Measurements from ENCODE around the gene RNPEPL1.
"Not testable (repeated sequence)": the region's sequence is repeated elsewhere in the genome, so short reads cannot be mapped to it uniquely, and the experiment has no call there.

The RNPEPL1 gene

DNA sequence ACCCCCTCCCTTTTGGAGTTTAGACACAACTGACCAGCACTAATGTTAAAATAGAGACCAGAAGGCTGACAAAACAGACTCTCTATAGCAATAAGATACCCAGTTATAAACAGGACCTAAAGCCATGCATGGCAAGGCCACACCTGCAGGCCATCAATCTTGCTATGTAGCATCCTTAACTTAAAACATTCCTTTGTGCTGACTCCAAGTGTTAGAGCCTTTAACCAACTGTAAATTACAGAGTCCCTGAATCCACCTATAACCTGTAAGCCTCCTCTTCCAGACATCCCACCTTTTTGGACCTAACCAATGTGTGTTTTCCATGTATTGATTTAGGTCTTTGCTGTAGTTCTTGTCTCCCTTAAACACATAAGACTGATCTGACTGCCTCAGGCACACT lies 28.4 kb upstream of the RNPEPL1 start:
- no peak for DNase-seq

DNA sequence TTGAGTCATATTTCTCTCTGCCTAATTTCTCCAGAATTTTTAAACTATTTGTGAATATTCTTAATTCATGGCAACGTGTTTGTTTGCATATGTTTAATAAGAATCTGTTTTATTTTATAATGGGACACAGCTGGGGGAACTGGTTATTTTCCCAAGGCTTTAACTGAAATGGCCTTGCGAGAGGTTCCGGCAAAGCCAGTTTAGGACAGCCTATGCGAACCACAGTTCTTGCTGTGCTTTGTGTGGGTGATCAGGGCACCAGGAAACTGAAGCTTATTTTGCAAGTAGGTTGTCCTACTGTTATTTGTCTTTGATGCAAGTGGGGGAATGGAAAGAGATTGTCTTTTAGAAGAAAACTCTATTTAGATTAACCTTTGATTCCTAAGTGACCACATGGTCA lies 17.0 kb upstream of the RNPEPL1 start:
- no peak for DNase-seq

DNA sequence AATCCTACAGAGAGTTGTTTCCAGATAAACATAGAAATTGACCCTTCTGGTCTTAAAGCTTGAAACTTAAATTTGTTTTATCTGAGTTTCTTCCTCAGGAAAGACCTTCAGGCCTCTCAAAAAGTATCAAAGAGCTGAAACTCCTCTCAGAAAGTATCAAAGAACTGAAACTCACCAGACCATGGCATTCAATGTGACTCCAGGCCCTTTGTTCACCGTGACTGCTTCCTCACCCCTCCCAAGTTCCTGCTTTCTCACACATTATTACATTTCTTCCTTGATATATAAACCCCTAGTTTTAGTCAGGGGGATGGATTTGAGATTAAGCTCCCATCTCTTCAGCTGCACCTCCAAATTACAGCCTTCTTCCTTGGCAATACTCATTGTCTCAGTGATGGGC lies 16.5 kb upstream of the RNPEPL1 start:
- DNase-seq = no peak

DNA sequence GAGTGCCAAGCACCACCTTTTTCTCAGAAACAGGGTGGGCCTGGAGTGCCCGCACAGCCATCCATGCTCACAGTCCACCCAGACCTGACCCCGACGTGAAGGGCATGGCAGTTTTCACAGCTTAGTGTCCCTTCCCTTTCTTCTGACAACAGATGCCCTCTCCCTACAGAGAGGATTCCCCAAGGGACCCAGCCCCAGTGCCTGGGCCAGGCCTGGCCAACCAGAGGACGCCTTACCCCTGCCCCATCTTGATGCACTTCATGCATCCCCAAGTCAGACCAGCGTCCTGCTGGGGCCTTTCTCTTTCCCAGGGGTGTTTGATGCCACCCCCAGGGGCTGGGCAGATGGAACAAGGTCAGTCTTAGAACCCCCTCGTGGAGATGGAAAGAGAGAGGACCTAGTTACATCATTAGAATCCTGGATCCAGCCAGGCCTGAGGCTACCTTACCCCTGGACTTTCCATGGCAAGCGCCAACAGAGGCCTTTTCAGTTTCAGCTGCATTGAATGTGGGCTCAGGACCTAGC lies 14.3 kb upstream of the RNPEPL1 start:
- no peak for DNase-seq

DNA sequence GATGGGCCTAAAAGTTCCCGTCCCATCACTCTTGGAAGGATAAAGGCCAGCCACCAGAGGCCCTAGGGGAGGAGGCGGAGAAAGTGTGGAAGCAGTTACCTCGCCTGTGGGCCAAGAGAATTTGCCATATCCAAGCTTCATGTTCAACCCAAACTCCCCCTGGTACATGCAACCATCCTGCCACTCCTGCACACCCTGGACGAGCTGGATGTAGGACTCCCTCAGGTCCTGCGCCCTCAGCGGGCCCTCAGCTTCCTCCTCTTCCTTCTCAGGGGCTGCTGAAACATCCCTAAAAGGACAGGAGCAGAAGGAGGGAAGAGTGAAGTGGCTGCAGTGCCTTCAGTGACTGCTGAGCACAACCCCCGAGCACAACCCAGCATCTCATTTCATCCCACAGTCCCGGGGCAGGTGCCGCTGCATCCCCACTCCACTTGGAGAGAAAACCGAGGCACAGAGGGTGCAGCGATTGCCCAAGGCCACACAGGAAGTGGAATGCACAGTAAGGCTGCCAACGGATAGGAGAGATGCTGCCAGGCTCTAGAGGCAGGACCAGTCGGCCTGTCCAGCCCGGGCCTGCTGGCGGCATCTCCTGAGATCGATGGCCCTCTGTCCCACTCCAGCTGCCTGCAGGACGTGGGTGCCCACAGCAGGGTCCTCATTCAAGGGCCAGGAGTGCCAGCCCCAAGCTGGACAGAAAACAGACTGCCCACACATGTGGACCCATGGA lies 13.4 kb upstream of the RNPEPL1 start:
- DNase-seq = no peak

DNA sequence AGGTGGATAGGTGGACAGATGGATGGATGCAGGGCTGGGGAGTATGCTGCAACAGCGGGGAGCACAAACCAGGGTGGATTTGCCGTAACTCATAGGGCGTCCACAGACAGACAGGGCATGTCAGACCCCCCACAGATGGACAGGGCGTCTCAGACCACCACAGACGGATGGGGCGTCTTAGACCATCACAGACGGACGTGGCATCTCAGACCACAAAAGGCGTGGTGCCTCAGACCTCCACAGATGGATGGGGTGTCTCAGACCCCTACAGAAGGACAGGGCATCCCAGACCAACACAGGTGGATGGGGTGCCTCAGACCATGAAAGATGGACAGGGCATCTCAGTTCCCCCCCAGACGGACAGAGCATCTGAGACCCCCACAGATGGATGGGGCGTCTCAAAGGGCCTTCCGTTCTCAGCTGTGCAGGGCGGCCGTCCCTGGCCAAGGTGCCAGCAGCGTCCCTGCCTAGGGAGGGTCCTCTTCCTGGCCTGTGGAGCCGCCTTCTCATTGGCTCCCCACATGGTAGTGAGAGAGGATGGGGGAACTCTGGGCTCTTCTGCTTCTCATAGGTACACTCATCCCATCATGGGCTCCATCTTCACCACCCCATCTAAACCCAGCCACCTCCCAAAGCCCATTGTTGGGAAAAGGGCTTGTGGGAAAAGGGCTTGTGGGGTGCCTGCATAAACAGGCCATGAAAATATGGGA lies 12.6 kb upstream of the RNPEPL1 start:
- DNase-seq = no peak

DNA sequence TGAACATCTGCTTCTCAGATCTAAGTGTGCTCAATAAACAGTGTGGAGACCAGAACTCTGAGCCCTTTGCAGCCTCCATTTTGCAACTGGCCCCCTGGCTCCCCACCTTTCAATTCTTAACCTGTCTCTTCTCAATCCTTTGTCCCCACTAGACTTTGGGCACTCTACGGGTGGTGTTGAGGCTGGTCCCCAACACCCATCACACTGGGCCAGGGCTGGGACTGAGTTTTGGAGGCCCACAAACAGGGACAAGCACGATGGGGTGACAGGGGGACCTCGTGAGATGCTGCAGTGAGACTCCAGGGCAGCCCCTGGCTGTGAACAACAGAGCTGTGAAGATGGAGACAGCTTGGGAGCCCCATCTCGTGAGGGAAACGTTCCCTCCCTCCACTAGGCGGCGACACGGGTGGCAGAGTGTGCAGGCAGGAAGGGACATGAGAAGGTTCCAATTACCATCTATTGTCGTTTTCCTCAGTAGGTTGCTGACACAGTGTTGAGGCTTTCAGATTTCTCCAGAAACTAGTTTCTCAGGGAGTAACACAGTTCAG lies 11.7 kb upstream of the RNPEPL1 start:
- DNase-seq = no peak

DNA sequence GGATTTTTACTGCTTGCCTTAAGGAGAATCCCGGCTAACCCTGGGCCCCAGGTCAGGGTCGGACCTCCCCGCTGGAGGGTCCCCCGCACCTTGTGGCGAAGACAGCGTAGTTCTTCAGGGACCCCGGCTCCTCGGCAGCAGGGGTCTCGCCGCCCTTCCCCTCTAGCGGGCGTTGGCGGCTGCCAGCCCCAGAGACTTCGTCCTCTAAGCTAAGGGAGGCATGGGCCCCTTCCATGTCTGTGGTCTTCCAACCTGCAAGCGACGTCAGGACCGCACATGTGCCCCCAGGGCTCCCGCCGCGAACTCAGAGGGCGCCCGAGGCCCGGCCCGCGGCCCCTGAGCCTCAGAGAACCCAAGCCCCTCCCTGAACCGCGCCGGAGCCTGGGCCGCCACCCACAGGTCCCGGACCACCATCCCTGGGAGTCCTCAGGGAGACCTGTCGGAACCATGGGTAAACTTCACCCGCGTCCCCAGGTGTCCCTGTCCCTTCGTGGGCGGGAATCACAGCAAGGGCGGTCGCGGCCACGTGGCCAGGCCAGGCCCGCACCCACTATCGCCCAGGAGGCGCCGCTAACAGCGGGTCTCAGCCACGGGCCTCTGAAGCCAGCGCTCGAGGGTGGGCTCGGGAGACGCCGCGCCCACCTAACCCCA lies 11.1 kb upstream of the RNPEPL1 start:
- no peak for DNase-seq

DNA sequence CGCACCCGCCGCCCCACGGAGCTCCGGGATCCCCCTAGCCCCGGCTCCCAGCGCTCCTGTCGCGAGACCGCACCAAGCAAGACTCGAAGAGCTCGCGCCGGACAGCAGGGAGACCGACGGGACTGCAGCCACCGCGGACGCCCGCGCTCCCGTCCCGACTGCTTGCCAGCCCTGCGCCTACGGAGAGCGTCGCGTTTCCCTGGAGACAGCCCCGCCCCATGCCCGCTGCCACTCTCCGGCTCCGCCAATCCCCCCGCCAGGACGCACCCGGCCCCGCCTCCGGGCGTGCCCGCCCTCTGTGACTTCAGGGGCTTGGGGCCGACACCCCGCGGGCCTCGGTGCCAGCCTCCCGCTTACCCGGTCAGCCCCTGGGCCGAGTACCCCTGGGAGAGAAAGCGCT lies 10.5 kb upstream of the RNPEPL1 start, which contains the start of gene ANKMY1:
Gene ANKMY1, minus strand, starts transcription at position 181 of the 400 bp plus-strand sequence. CDS start 653 bp downstream, outside the sequence.
- DNase-seq = peak; percentile 83

DNA sequence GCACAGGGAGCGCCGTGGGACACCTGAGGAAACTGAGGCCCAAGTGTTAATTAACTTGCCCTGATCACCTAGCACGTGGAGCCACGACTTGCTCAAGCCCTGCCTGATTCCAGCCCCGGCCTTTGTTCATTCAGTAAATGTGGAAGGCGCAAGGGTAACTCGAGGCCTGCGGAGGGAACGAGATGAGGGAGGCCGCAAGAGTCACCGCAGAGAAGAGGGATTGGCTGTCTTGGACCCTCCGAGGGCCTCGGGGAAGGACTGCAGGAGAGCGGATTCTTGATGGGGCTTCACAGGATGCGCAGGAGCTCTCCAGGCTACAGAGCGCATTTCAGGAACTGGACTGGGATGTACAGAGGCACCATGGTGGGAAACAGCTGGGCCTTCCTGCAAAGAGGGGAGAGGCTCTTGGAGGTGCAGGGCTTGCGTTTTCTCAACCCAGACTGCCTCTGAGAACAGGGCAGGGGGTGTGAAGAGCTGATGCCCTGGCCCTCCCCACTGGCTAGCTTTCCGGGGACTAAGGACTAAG lies 10.0 kb upstream of the RNPEPL1 start:
- no peak for DNase-seq

DNA sequence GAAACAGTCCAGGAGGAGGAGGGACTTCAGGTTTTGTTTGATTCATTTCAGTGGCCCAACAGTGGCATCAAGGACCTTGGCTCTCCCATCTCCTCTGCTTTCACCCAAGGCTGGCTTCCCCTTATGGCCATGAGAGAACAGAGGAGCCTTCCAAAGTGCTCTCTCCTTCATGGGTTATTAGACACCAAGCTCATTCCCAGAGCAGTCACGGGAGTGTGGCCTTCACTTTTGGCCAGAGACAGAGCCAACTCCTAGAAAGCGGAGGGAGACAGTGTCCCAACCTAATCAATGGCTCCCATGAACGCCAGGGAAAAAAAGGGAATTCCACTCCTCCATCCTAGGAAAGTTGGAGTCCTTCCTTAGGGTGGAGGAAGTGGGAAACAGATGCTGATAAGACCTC lies 9.0 kb upstream of the RNPEPL1 start:
- DNase-seq = no peak

DNA sequence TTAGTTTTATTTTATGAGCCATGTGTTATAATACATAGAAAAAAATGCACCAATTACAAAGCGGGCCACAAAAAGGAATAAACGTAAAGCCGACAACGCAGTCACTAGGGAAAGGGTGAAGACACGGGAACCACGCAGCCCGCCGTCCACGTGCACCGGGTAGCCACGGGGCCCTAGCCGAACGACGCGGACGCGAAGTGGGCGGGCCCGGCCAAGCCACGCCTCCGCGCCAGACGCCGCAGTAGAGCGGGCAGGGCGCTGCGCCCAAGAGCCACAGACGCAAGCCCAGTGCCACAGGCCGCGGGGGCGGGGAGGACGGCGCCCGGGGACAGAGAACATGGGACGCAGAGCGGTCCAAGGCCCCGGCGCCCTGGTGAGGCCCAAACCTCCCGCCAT lies 8.2 kb upstream of the RNPEPL1 start, which contains the start of gene DUSP28:
Gene DUSP28, plus strand, starts transcription at position 274 of the 396 bp plus-strand sequence. CDS start 328 bp downstream, outside the sequence.
- peak; percentile 92 for DNase-seq

DNA sequence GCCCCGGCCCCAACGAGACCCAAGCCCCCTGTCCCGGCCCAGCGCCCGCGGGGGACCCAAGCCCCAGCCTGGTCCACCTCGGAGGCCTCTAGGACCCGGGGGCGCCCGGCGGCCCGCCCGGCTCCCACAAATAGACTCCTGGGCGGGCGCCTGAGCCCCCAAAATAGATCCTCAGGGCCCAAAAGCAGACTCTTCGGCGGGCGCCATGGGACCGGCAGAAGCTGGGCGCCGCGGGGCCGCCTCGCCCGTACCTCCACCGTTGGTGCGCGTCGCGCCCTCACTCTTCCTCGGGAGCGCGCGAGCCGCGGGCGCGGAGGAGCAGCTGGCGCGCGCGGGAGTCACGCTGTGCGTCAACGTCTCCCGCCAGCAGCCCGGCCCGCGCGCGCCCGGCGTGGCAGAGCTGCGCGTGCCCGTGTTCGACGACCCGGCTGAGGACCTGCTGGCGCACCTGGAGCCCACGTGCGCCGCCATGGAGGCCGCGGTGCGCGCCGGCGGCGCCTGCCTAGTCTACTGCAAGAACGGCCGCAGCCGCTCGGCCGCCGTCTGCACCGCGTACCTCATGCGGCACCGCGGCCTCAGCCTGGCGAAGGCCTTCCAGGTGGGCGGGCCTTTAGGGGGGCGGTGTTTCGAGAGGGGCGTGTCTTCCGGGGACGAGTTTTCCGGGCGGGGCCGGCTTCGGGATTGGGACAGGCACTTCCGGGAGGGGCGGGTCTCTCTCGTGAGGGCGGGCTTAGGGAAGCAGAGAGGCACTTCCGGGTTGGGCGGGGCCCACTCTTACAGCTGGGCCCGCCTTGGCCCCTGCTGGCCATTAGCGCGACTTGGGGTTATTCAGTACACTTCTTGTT lies 7.6 kb upstream of the RNPEPL1 start:
- peak; percentile 98 for DNase-seq

DNA sequence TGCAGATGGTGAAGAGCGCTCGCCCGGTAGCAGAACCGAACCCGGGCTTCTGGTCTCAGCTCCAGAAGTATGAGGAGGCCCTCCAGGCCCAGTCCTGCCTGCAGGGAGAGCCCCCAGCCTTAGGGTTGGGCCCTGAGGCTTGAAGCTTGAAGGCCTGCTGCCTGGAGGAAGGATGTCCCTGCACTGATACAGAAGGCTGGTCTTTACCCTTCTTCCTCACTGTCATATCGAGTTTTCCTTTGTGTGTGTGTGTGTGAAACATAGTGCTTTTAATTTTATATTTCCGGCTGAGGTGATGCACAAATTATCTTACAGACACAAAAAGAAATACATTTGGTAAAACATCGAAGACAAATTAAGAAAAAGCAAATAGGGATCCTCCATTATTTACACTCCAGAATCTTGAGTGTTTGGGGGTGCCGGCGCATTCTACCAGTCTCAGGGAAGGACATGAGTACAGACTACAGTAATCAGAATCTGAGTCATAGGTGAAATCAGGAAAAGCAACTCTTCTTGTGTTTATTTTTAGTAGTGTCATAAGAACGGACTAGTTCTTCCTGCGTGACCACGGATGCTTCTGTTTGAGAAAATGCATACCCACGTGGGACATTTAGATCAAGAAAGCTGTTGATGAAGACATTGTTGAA lies 6.8 kb upstream of the RNPEPL1 start:
- no peak for DNase-seq

DNA sequence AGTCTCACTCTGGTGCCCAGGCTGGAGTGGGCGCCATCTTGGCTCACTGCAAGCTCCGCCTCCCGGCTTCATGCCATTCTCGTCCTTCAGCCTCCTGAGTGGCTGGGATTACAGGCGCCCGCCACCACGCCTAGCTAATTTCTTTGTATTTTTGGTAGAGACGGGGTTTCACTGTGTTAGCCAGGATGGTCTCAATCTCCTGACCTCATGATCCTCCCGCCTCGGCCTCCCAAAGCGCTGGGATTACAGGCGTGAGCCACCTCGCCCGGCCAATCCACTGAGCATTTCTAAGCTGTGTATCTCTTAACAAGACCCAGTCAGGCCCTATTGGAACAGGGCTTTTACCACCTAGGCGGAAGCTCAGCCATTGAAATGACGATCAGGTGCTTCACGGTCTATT lies 5.1 kb upstream of the RNPEPL1 start:
- not testable (repeated sequence) for DNase-seq

DNA sequence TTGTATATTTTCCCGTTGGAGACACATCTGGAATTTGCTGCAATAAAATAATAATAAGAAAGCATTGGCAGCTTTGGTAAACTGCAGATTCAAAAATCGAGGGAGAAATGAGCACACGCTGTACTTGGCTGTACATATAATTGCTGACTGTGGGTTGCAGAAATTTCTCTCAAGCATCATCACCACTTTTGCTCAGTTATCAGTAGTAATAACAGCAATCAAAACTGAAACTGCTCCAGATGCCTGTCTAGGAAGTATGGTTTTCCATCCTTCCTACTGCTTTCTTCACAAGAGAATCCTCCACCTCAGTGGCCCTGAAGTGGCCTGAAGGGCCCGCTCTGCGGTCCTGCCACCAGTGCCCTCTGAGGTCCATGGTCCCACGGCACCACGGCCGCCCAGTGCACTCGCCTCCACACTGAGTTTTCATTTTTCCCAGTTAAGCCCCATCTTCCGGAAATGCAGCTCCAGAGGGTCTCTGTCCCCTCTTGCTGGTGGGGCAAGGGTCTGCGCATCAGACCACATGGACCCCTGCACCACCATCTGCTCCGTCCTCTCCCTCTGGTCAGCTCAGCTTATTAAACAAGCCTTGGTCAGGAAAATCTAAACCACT lies 4.2 kb upstream of the RNPEPL1 start:
- DNase-seq = no peak

DNA sequence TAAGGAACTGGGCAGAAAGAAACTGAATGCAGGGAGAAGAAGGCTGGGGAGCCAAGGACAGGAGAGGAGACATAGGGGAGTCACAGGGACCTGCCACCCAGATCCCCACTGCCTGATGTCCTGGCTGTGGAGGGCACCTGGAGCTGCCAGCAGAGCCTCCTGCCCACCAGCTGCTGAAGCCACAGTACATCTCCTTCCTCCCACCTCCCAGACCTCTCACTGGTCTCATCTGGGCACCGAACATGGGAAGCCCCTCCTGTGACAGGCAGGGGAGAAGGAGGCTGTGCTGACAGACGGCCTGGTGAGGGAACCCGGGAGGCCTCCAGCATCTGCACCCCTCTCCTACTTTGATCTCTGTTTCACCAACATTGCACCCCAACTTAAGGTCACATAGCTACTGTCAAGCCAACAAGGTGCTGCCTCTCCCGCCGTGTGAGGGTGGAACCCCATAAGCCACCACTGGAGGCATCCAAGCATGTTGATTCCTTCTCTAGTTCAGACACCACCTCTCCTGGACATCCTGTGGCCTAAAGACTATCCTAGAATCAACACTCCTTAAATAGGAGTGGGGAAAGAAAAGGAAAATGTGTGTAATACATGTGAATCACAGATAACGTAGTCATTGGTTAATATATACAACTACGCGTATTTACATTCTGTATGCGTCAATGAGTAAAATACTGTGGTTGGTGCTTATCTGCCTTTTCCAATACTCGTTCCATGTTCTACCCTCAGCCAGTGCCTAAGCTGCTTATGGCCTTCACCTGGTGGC lies 3.5 kb upstream of the RNPEPL1 start:
- DNase-seq = no peak

DNA sequence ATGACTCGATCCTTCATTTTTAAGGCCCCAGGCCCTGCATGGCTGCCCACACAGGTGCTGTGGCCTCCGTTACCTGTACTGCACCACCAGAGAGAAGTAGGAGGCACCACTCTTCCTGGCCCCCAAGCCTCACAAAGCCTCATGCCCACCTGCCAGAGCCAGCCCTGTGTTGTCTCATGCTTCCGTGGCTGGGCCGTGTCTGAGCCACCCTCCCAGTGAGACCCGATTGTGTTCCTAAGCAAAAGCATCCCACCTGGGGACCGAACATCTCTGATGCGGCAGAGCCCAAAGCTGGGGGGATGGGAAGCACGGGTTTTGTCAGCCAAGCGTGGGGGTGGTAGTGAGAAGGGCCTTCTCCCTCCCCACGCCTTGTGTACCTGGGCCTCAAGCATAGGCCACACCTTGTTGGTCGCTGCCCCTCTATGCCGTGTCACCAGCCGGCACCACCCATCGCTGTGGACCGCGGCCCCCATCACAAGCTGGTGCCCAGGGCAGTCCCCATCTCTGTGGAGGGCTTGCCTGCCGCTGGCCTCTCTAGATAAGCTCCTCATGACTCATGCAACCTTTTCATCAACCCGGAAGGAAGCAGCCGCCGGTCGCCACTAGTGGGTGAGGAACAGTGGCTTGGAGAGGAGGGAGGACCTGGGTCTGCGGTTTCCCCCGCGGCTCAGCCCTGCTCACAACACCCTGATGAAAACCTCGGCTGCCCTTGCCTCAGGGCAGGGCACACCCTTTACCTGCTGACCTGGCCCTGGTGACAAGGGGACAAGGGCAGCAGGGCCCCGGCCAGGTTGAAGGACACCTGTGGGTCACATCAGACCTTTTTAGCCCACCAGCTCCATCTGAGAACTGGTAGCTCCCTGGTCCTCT lies 2.7 kb upstream of the RNPEPL1 start:
- DNase-seq = no peak

Measured in NCI-H345 (cell line).